ENCODE data around the gene CYB561. TPM values are rescaled to one million over a fixed set of nuclear protein-coding genes. Genes with fewer than 3 reads are reported as not detected.

CYB561 gene
- total and polyA plus RNA-seq, 2 experiments from 2014 or later: 13.7 to 30.9 TPM

GRCh38 chr17:63460018-63460417 lies 13.9 kb upstream of the CYB561 start (continued):
- TF ChIP-seq CREB1 (CRISPR knock-in tag; IDR thresholded peaks at IDR 0.05; ENCODE audit: low read depth) (no peak), ZNF331 (CRISPR knock-in tag; IDR thresholded peaks at IDR 0.05; ENCODE audit: low read depth) (no peak)

GRCh38 chr17:63458478-63458877 lies 12.4 kb upstream of the CYB561 start:
- no peaks in the 10 kb centered on the region for H3K79me2 ChIP-seq (replicated peaks; ENCODE audit: insufficient read depth)
- TF ChIP-seq ZNF462 (CRISPR knock-in tag; IDR thresholded peaks at IDR 0.05) (no peak), REST (IDR thresholded peaks at IDR 0.05; ENCODE audit: unreplicated experiment) (no peak), ZNF114 (CRISPR knock-in tag; IDR thresholded peaks at IDR 0.05) (no peak), ETS1 (IDR thresholded peaks at IDR 0.05) (no peak)
- H3K9me3 Mint-ChIP-seq: peaks cover 9% of the 10 kb centered on the region
- H3K36me3 ChIP-seq (ENCODE audit: insufficient read depth): no peaks in the 10 kb centered on the region
- H3K4me2 ChIP-seq: no peak overlapping the region
- no peaks in the 10 kb centered on the region for H3K9me2 ChIP-seq (ENCODE audit: insufficient read depth)
- H3K4me3 ChIP-seq: no peak overlapping the region
- H3K4me3 Mint-ChIP-seq: no peak overlapping the region
- H3K27ac ChIP-seq (ENCODE audit: low read depth): no peak overlapping the region
- DNase-seq (ENCODE audit: low spot score): no peak
- H3K4me1 Mint-ChIP-seq: peaks cover 2% of the 10 kb centered on the region
- no peaks in the 10 kb centered on the region for H3K27me3 ChIP-seq (ENCODE audit: insufficient read depth)
- H3K4me1 ChIP-seq (ENCODE audit: insufficient read depth): no peaks in the 10 kb centered on the region
- H3K36me3 Mint-ChIP-seq (ENCODE audit: low read depth): peaks cover 6% of the 10 kb centered on the region; the same call in 1 of the 3 replicates
- no peak overlapping the region for H2AFZ ChIP-seq
- no peak for ATAC-seq
- H4K20me1 ChIP-seq (replicated peaks; ENCODE audit: insufficient read depth): no peaks in the 10 kb centered on the region
- H3K27me3 Mint-ChIP-seq (ENCODE audit: insufficient read depth, low read depth, poor library complexity): peaks cover 9% of the 10 kb centered on the region
- H3F3A ChIP-seq (replicated peaks; ENCODE audit: low read depth): no peaks in the 10 kb centered on the region
- no peak overlapping the region for H3K27ac Mint-ChIP-seq

All from GM23338 (cell line).